HUDEP-2 (cell line): ENCODE results near the gene TMEM209.
"Not testable (repeated sequence)": the region's sequence is repeated elsewhere in the genome, so short reads cannot be mapped to it uniquely, and the experiment has no call there.

Experiments used
- DNase-seq, 76 experiments: peaks; one replicate each; lab custom pipeline; 2025; ENCODE audit not compliant: unreplicated experiment in 76 of 76; lab: John Stamatoyannopoulos, UW

TMEM209 gene

GRCh38 chr7:130219871-130220270 is 14.7 kb upstream of the TMEM209 start:
- no peak for DNase-seq

GRCh38 chr7:130218806-130219620 is 13.8 kb upstream of the TMEM209 start:
- no peak for DNase-seq

- DNase-seq = peak in 1 of 76 experiments; percentile 3
Measured at GRCh38 chr7:130216750-130217149, 11.5 kb upstream of the TMEM209 start.

GRCh38 chr7:130216025-130216424 is 10.8 kb upstream of the TMEM209 start:
- DNase-seq = no peak

- no peak for DNase-seq
Measured at GRCh38 chr7:130213828-130214227, 8.6 kb upstream of the TMEM209 start.

- no peak for DNase-seq
Measured at GRCh38 chr7:130210181-130210935, 5.2 kb upstream of the TMEM209 start.

- no peak for DNase-seq
Measured at GRCh38 chr7:130208516-130208915, 3.3 kb upstream of the TMEM209 start.

- no peak for DNase-seq
Measured at GRCh38 chr7:130207642-130208041, 2.4 kb upstream of the TMEM209 start, which contains the start of gene SSMEM1. SSMEM1 (plus strand) TSS chr7:130207860; CDS start chr7:130207911, 51 bp downstream.

GRCh38 chr7:130207033-130207432 is 1.8 kb upstream of the TMEM209 start:
- peak in 1 of 76 experiments; percentile 8 for DNase-seq

GRCh38 chr7:130201796-130202195 is 3.4 kb downstream of the TMEM209 start:
- peak in 24 of 76 experiments; percentile 2 to 41 (median 14) for DNase-seq

- no peak for DNase-seq
Measured at GRCh38 chr7:130197094-130197493, 8.1 kb downstream of the TMEM209 start.

GRCh38 chr7:130196476-130196875 is 8.7 kb downstream of the TMEM209 start:
- no peak for DNase-seq

GRCh38 chr7:130195396-130195795 is 9.8 kb downstream of the TMEM209 start:
- DNase-seq = no peak

GRCh38 chr7:130191791-130192190 is 13.4 kb downstream of the TMEM209 start:
- DNase-seq = no peak

GRCh38 chr7:130189343-130189742 is 15.9 kb downstream of the TMEM209 start:
- no peak for DNase-seq

GRCh38 chr7:130187360-130187759 is 17.8 kb downstream of the TMEM209 start:
- DNase-seq = peak in 6 of 76 experiments; percentile 2 to 36 (median 12)

- not testable (repeated sequence) for DNase-seq
Measured at GRCh38 chr7:130184349-130184748, 20.9 kb downstream of the TMEM209 start.

GRCh38 chr7:130182990-130183389 is 22.2 kb downstream of the TMEM209 start:
- DNase-seq = no peak

- no peak for DNase-seq
Measured at GRCh38 chr7:130181263-130181605, 24.0 kb downstream of the TMEM209 start.

GRCh38 chr7:130180571-130181262 is 24.5 kb downstream of the TMEM209 start:
- no peak for DNase-seq

GRCh38 chr7:130179631-130180030 is 25.6 kb downstream of the TMEM209 start:
- DNase-seq = no peak
